Neural crest cell (in vitro differentiated cells): ENCODE data around the gene GRIP1. TPM values are rescaled to one million over a fixed set of nuclear protein-coding genes. Genes with fewer than 3 reads are reported as not detected.

Experiments
- DNase-seq: peaks from one replicate; pipeline ENCODE4 v3.0.0; 2021; ENCODE audit warnings: low read depth, mixed read lengths, low spot score
- H3K27ac Mint-ChIP-seq: one replicate; pipeline ENCODE4 v1.8.0; 2021; ENCODE audit warnings: mild to moderate bottlenecking, mixed read lengths; ENCODE audit not compliant: unreplicated experiment
- H3K27me3 Mint-ChIP-seq: 2 replicates; pipeline ENCODE4 v1.8.0; 2021; ENCODE audit warnings: low read depth, mild to moderate bottlenecking, mixed read lengths
- H3K36me3 Mint-ChIP-seq: 2 replicates; pipeline ENCODE4 v1.8.0; 2021; ENCODE audit warnings: low read depth, mild to moderate bottlenecking, mixed read lengths
- H3K4me1 Mint-ChIP-seq: 2 replicates; pipeline ENCODE4 v1.8.0; 2021; ENCODE audit warnings: mixed read lengths
- H3K4me3 Mint-ChIP-seq: one replicate; pipeline ENCODE4 v1.8.0; 2021; ENCODE audit warnings: mild to moderate bottlenecking, mixed read lengths
- H3K9me3 Mint-ChIP-seq: 2 replicates; pipeline ENCODE4 v1.8.0; 2021; ENCODE audit warnings: mixed read lengths
- total RNA-seq: library from RNA; stranded (reverse); gene quantifications from 2 replicates; pipeline ENCODE4 v1.2.1, GENCODE V29; 2021
- TF ChIP-seq, protein P1 (sequence below): fragments of 200-600 bp; sonication (generic); conservative IDR thresholded peaks from 2 replicates; pipeline ENCODE4 v1.5.0; 2021; ENCODE audit warnings: antibody characterized with exemption, mild to moderate bottlenecking

The GRIP1 gene
- total RNA-seq, 1 donor from 2014 or later = 40.3 TPM

GRCh38 chr12:66692986-66693385, 14.1 kb upstream of the GRIP1 start:
- TF ChIP-seq, protein P1, sequence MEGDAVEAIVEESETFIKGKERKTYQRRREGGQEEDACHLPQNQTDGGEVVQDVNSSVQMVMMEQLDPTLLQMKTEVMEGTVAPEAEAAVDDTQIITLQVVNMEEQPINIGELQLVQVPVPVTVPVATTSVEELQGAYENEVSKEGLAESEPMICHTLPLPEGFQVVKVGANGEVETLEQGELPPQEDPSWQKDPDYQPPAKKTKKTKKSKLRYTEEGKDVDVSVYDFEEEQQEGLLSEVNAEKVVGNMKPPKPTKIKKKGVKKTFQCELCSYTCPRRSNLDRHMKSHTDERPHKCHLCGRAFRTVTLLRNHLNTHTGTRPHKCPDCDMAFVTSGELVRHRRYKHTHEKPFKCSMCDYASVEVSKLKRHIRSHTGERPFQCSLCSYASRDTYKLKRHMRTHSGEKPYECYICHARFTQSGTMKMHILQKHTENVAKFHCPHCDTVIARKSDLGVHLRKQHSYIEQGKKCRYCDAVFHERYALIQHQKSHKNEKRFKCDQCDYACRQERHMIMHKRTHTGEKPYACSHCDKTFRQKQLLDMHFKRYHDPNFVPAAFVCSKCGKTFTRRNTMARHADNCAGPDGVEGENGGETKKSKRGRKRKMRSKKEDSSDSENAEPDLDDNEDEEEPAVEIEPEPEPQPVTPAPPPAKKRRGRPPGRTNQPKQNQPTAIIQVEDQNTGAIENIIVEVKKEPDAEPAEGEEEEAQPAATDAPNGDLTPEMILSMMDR = no peak
- no peak overlapping the region for H3K27ac Mint-ChIP-seq
- peaks cover 5% of the 10 kb centered on the region for H3K4me1 Mint-ChIP-seq
- H3K27me3 Mint-ChIP-seq = no peaks in the 10 kb centered on the region
- H3K36me3 Mint-ChIP-seq = no peaks in the 10 kb centered on the region
- H3K4me3 Mint-ChIP-seq = no peak overlapping the region
- DNase-seq = no peak
- H3K9me3 Mint-ChIP-seq = no peaks in the 10 kb centered on the region

GRCh38 chr12:66692170-66692569, 13.3 kb upstream of the GRIP1 start:
- Mint-ChIP-seq H3K4me1 (peaks cover 5% of the 10 kb centered on the region), H3K4me3 (no peak overlapping the region)
- DNase-seq = no peak

GRCh38 chr12:66688846-66689439, 10.1 kb upstream of the GRIP1 start:
- H3K9me3 Mint-ChIP-seq = no peaks in the 10 kb centered on the region
- no peaks in the 10 kb centered on the region for H3K27me3 Mint-ChIP-seq
- TF ChIP-seq, protein P1 = peak; percentile 74
- DNase-seq = peak; percentile 35
- no peak overlapping the region for H3K27ac Mint-ChIP-seq
- H3K4me3 Mint-ChIP-seq = no peak overlapping the region
- H3K36me3 Mint-ChIP-seq = no peaks in the 10 kb centered on the region
- peaks cover 5% of the 10 kb centered on the region for H3K4me1 Mint-ChIP-seq

More at GRCh38 chr12:66692170-66692569, 13.3 kb upstream of the GRIP1 start:
- H3K27ac Mint-ChIP-seq = no peak overlapping the region
- TF ChIP-seq, protein P1 = no peak
- H3K36me3 Mint-ChIP-seq = no peaks in the 10 kb centered on the region
- no peaks in the 10 kb centered on the region for H3K9me3 Mint-ChIP-seq
- H3K27me3 Mint-ChIP-seq = no peaks in the 10 kb centered on the region

- peaks cover 16% of the 10 kb centered on the region for H3K4me1 Mint-ChIP-seq
- H3K9me3 Mint-ChIP-seq = no peaks in the 10 kb centered on the region
- no peak for DNase-seq
- H3K36me3 Mint-ChIP-seq = no peaks in the 10 kb centered on the region
- no peak overlapping the region for H3K27ac Mint-ChIP-seq
- no peak overlapping the region for H3K4me3 Mint-ChIP-seq
- TF ChIP-seq, protein P1 = no peak
- no peaks in the 10 kb centered on the region for H3K27me3 Mint-ChIP-seq
Observed at GRCh38 chr12:66684222-66684621, 5.3 kb upstream of the GRIP1 start.

DNA sequence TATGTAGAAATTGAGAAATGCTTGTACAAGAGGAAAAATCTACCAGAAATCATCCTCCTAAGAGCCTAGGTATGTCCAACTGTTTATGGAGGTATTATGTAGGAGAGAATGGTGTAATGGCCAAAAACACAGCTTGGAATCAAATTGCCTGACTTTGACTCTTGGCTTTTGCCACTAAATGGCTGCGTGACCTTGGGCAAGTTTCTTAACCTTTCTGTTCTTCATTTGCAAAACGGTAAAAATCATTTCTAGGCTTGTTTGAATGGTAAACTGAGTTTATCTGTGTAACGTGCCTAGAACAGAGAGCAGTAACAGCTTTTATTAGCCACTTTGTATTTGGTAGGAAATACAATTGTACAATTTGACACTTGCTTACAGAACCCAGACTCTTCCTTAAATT, 4.9 kb upstream of the GRIP1 start:
- no peaks in the 10 kb centered on the region for H3K36me3 Mint-ChIP-seq
- TF ChIP-seq, protein P1 = no peak
- peaks cover 17% of the 10 kb centered on the region for H3K4me1 Mint-ChIP-seq
- DNase-seq = no peak
- no peaks in the 10 kb centered on the region for H3K9me3 Mint-ChIP-seq
- no peak overlapping the region for H3K27ac Mint-ChIP-seq
- H3K27me3 Mint-ChIP-seq = no peaks in the 10 kb centered on the region
- no peak overlapping the region for H3K4me3 Mint-ChIP-seq
